Measurements from ENCODE around the gene KCNA1.
"Not testable (repeated sequence)": the region's sequence is repeated elsewhere in the genome, so short reads cannot be mapped to it uniquely, and the experiment has no call there.

The KCNA1 gene

GRCh38 chr12:4873947-4874346 lies 35.8 kb upstream of the KCNA1 start:
- Histone ChIP-seq H3K27ac (no peak overlapping the region), H3K4me3 (no peak overlapping the region), H3K36me3 (ENCODE audit: insufficient read depth, low read length) (no peaks in the 10 kb centered on the region), H3K9ac (ENCODE audit: insufficient read length) (no peak overlapping the region), H3K9me3 (ENCODE audit: low read depth, low read length) (no peaks in the 10 kb centered on the region)
- no peak for DNase-seq (ENCODE audit: low read depth, low spot score)
- TF ChIP-seq POLR2AphosphoS5 (IDR thresholded peaks at IDR 0.05; ENCODE audit: borderline replicate concordance, low read depth, low read length), result no peak
- no peak for TF ChIP-seq EZH2 (IDR thresholded peaks at IDR 0.05)
- TF ChIP-seq FOXP2 (optimal IDR thresholded peaks at IDR 0.05; ENCODE audit: control extremely low read depth, extremely low read length, insufficient read depth), result no peak

GRCh38 chr12:4874671-4875070 lies 35.0 kb upstream of the KCNA1 start:
- H3K9ac ChIP-seq (ENCODE audit: insufficient read length), result no peak overlapping the region
- H3K9me3 ChIP-seq (ENCODE audit: low read depth, low read length), result no peaks in the 10 kb centered on the region
- H3K36me3 ChIP-seq (ENCODE audit: insufficient read depth, low read length), result no peaks in the 10 kb centered on the region
- DNase-seq (ENCODE audit: low read depth, low spot score), result no peak
- no peak overlapping the region for H3K4me3 ChIP-seq
- H3K27ac ChIP-seq, result no peak overlapping the region
- TF ChIP-seq FOXP2 (optimal IDR thresholded peaks at IDR 0.05; ENCODE audit: control extremely low read depth, extremely low read length, insufficient read depth) (no peak), EZH2 (IDR thresholded peaks at IDR 0.05) (no peak), POLR2AphosphoS5 (IDR thresholded peaks at IDR 0.05; ENCODE audit: borderline replicate concordance, low read depth, low read length) (no peak)

GRCh38 chr12:4879481-4879880 lies 30.2 kb upstream of the KCNA1 start:
- not testable (repeated sequence) for H3K9me3 ChIP-seq (ENCODE audit: low read depth, low read length); H3K36me3 ChIP-seq (ENCODE audit: insufficient read depth, low read length); DNase-seq (ENCODE audit: low read depth, low spot score); H3K27ac ChIP-seq; H3K9ac ChIP-seq (ENCODE audit: insufficient read length); H3K4me3 ChIP-seq

- no peak for DNase-seq (ENCODE audit: low read depth, low spot score)
- Histone ChIP-seq H3K9me3 (ENCODE audit: low read depth, low read length) (no peaks in the 10 kb centered on the region), H3K4me3 (no peak overlapping the region), H3K9ac (ENCODE audit: insufficient read length) (no peak overlapping the region), H3K36me3 (ENCODE audit: insufficient read depth, low read length) (no peaks in the 10 kb centered on the region), H3K27ac (no peak overlapping the region)
- TF ChIP-seq POLR2AphosphoS5 (IDR thresholded peaks at IDR 0.05; ENCODE audit: borderline replicate concordance, low read depth, low read length), result no peak
- no peak for TF ChIP-seq EZH2 (IDR thresholded peaks at IDR 0.05)
These were observed 28.2 kb upstream of the KCNA1 start for GRCh38 chr12:4881266-4882064.

- H3K9ac ChIP-seq (ENCODE audit: insufficient read length), result no peak overlapping the region
- no peak overlapping the region for H3K27ac ChIP-seq
- no peak overlapping the region for H3K4me3 ChIP-seq
- H3K36me3 ChIP-seq (ENCODE audit: insufficient read depth, low read length), result no peaks in the 10 kb centered on the region
- no peaks in the 10 kb centered on the region for H3K9me3 ChIP-seq (ENCODE audit: low read depth, low read length)
- TF ChIP-seq EZH2 (IDR thresholded peaks at IDR 0.05), result no peak
- no peak for TF ChIP-seq FOXP2 (optimal IDR thresholded peaks at IDR 0.05; ENCODE audit: control extremely low read depth, extremely low read length, insufficient read depth)
- TF ChIP-seq POLR2AphosphoS5 (IDR thresholded peaks at IDR 0.05; ENCODE audit: borderline replicate concordance, low read depth, low read length), result no peak
- no peak for DNase-seq (ENCODE audit: low read depth, low spot score)
These were observed 17.8 kb upstream of the KCNA1 start for GRCh38 chr12:4891866-4892265.

- no peaks in the 10 kb centered on the region for H3K36me3 ChIP-seq (ENCODE audit: insufficient read depth, low read length)
- DNase-seq (ENCODE audit: low read depth, low spot score), result no peak
- no peak overlapping the region for H3K27ac ChIP-seq
- H3K4me3 ChIP-seq, result no peak overlapping the region
- no peak overlapping the region for H3K9ac ChIP-seq (ENCODE audit: insufficient read length)
- H3K9me3 ChIP-seq (ENCODE audit: low read depth, low read length), result no peaks in the 10 kb centered on the region
- no peak for TF ChIP-seq POLR2AphosphoS5 (IDR thresholded peaks at IDR 0.05; ENCODE audit: borderline replicate concordance, low read depth, low read length)
- no peak for TF ChIP-seq FOXP2 (optimal IDR thresholded peaks at IDR 0.05; ENCODE audit: control extremely low read depth, extremely low read length, insufficient read depth)
- no peak for TF ChIP-seq EZH2 (IDR thresholded peaks at IDR 0.05)
These were observed 17.3 kb upstream of the KCNA1 start for GRCh38 chr12:4892418-4892817.

GRCh38 chr12:4894019-4894418 lies 15.7 kb upstream of the KCNA1 start:
- H3K36me3 ChIP-seq (ENCODE audit: insufficient read depth, low read length), result no peaks in the 10 kb centered on the region
- no peak overlapping the region for H3K27ac ChIP-seq
- TF ChIP-seq POLR2AphosphoS5 (IDR thresholded peaks at IDR 0.05; ENCODE audit: borderline replicate concordance, low read depth, low read length), result no peak
- no peak for TF ChIP-seq EZH2 (IDR thresholded peaks at IDR 0.05)
- no peak for TF ChIP-seq FOXP2 (optimal IDR thresholded peaks at IDR 0.05; ENCODE audit: control extremely low read depth, extremely low read length, insufficient read depth)
- no peak overlapping the region for H3K9ac ChIP-seq (ENCODE audit: insufficient read length)
- no peaks in the 10 kb centered on the region for H3K9me3 ChIP-seq (ENCODE audit: low read depth, low read length)
- DNase-seq (ENCODE audit: low read depth, low spot score), result no peak
- H3K4me3 ChIP-seq, result no peak overlapping the region

GRCh38 chr12:4899364-4899763 lies 10.3 kb upstream of the KCNA1 start:
- no peak for DNase-seq (ENCODE audit: low read depth, low spot score)
- no peak for TF ChIP-seq POLR2AphosphoS5 (IDR thresholded peaks at IDR 0.05; ENCODE audit: borderline replicate concordance, low read depth, low read length)
- no peak for TF ChIP-seq FOXP2 (optimal IDR thresholded peaks at IDR 0.05; ENCODE audit: control extremely low read depth, extremely low read length, insufficient read depth)
- no peak for TF ChIP-seq EZH2 (IDR thresholded peaks at IDR 0.05)
- H3K36me3 ChIP-seq (ENCODE audit: insufficient read depth, low read length), result no peaks in the 10 kb centered on the region
- H3K27ac ChIP-seq, result no peak overlapping the region
- no peaks in the 10 kb centered on the region for H3K9me3 ChIP-seq (ENCODE audit: low read depth, low read length)
- H3K4me3 ChIP-seq, result no peak overlapping the region
- no peak overlapping the region for H3K9ac ChIP-seq (ENCODE audit: insufficient read length)

GRCh38 chr12:4900327-4900726 lies 9.4 kb upstream of the KCNA1 start:
- Histone ChIP-seq H3K27ac (no peak overlapping the region), H3K4me3 (no peak overlapping the region), H3K9me3 (ENCODE audit: low read depth, low read length) (no peaks in the 10 kb centered on the region), H3K36me3 (ENCODE audit: insufficient read depth, low read length) (no peaks in the 10 kb centered on the region), H3K9ac (ENCODE audit: insufficient read length) (no peak overlapping the region)
- TF ChIP-seq EZH2 (IDR thresholded peaks at IDR 0.05) (no peak), FOXP2 (optimal IDR thresholded peaks at IDR 0.05; ENCODE audit: control extremely low read depth, extremely low read length, insufficient read depth) (no peak), POLR2AphosphoS5 (IDR thresholded peaks at IDR 0.05; ENCODE audit: borderline replicate concordance, low read depth, low read length) (no peak)
- no peak for DNase-seq (ENCODE audit: low read depth, low spot score)
